Caki2 (cell line): Measurements from ENCODE around the gene PBX2. TPM values are rescaled to one million over a fixed set of nuclear protein-coding genes. Genes with fewer than 3 reads are reported as not detected.
"Not testable (repeated sequence)": the region's sequence is repeated elsewhere in the genome, so short reads cannot be mapped to it uniquely, and the experiment has no call there.

ENCODE experiments used
- DNase-seq: peaks from one replicate; pipeline ENCODE4 v3.0.0-alpha.2; 2015; ENCODE audit warnings: low read depth
- in situ Hi-C: cut with HindIII; loops from 2 replicates; pipeline ENCODE4 v1.10.0; 2016; ENCODE audit warnings: low sequenced_read_pairs, low pct_unique_long_range_greater_than_20kb, mixed read lengths
- total RNA-seq: library from RNA; depleted of rRNA; stranded (reverse); fragments of >200 nt; shearing (Covaris generic); gene quantifications from 2 replicates; pipeline ENCODE4 v1.2.3, GENCODE V29; 2014; ENCODE audit warnings: low replicate concordance

PBX2 gene
- total RNA-seq, 1 experiment from 2014 or later, result 87.2 TPM

GRCh38 chr6:32189069-32189741 lies 797 bp downstream of the PBX2 start:
- no peak for DNase-seq
- in situ Hi-C loops, result no loop called here

- in situ Hi-C loops, result no loop called here
- DNase-seq, result no peak
These were observed 1.5 kb downstream of the PBX2 start for GRCh38 chr6:32188381-32189068.

- DNase-seq, in situ Hi-C loops: not testable (repeated sequence)
These were observed 2.1 kb downstream of the PBX2 start for GRCh38 chr6:32187725-32188380.

- no peak for DNase-seq
- in situ Hi-C loops, result no loop called here
These were observed 2.8 kb downstream of the PBX2 start for GRCh38 chr6:32187009-32187709.

- DNase-seq, in situ Hi-C loops: not testable (repeated sequence)
These were observed 3.7 kb downstream of the PBX2 start for GRCh38 chr6:32186151-32186840.

- peak; percentile 82 for DNase-seq
- in situ Hi-C loops, result not testable (repeated sequence)
These were observed 4.3 kb downstream of the PBX2 start for GRCh38 chr6:32185681-32186131.

- in situ Hi-C loops, result no loop called here
- no peak for DNase-seq
These were observed 5.8 kb downstream of the PBX2 start, which contains the start of gene AGER for GRCh38 chr6:32184084-32184640. TSS of gene AGER (minus strand) at chr6:32184253. CDS start at chr6:32184222, 31 bp downstream.

GRCh38 chr6:32183483-32184083 lies 6.4 kb downstream of the PBX2 start:
- in situ Hi-C loops, result no loop called here
- DNase-seq, result no peak

GRCh38 chr6:32183030-32183429 lies 7.0 kb downstream of the PBX2 start:
- DNase-seq, result no peak
- in situ Hi-C loops, result no loop called here

- in situ Hi-C loops, result no loop called here
- DNase-seq, result no peak
These were observed 7.4 kb downstream of the PBX2 start for GRCh38 chr6:32182555-32182981.

GRCh38 chr6:32181915-32182529 lies 8.0 kb downstream of the PBX2 start:
- in situ Hi-C loops, result no loop called here
- DNase-seq, result no peak

GRCh38 chr6:32181148-32181702 lies 8.8 kb downstream of the PBX2 start:
- DNase-seq, result no peak
- in situ Hi-C loops, result no loop called here

- in situ Hi-C loops, result no loop called here
- DNase-seq, result no peak
These were observed 10.1 kb downstream of the PBX2 start for GRCh38 chr6:32179766-32180405.

- in situ Hi-C loops, result no loop called here
- DNase-seq, result no peak
These were observed 11.2 kb downstream of the PBX2 start for GRCh38 chr6:32178547-32179440.

- in situ Hi-C loops, result no loop called here
- peak; percentile 100 for DNase-seq
These were observed 12.0 kb downstream of the PBX2 start, which contains the start of gene RNF5 for GRCh38 chr6:32177788-32178546. TSS of gene RNF5 (plus strand) at chr6:32178405. CDS start at chr6:32178512, 107 bp downstream.
